ENCODE data around the gene AJM1. TPM values are rescaled to one million over a fixed set of nuclear protein-coding genes. Genes with fewer than 3 reads are reported as not detected.
A peak's percentile ranks its signal among the peaks of the same experiment; 100 is the strongest.
"Not testable (repeated sequence)": the region's sequence is repeated elsewhere in the genome, so short reads cannot be mapped to it uniquely, and the experiment has no call there.

Gene AJM1
- total RNA-seq, 1 donor from 2014 or later, result 2.7 TPM

GRCh38 chr9:136839229-136840139 lies 2.8 kb upstream of the AJM1 start:
- H3K36me3 ChIP-seq, result peaks cover 21% of the 10 kb centered on the region
- TF ChIP-seq CTCF (IDR thresholded peaks at IDR 0.05), result no peak
- H3K9me3 ChIP-seq, result no peaks in the 10 kb centered on the region
- no peak for DNase-seq
- intact Hi-C loops (cut with DNase I), result no loop called here
- H3K4me1 ChIP-seq, result peaks cover 28% of the 10 kb centered on the region
- peaks cover 14% of the 10 kb centered on the region for H3K27me3 ChIP-seq
- ATAC-seq, result no peak
- H3K27ac ChIP-seq, result no peak overlapping the region
- H3K4me3 ChIP-seq, result no peak overlapping the region

DNA sequence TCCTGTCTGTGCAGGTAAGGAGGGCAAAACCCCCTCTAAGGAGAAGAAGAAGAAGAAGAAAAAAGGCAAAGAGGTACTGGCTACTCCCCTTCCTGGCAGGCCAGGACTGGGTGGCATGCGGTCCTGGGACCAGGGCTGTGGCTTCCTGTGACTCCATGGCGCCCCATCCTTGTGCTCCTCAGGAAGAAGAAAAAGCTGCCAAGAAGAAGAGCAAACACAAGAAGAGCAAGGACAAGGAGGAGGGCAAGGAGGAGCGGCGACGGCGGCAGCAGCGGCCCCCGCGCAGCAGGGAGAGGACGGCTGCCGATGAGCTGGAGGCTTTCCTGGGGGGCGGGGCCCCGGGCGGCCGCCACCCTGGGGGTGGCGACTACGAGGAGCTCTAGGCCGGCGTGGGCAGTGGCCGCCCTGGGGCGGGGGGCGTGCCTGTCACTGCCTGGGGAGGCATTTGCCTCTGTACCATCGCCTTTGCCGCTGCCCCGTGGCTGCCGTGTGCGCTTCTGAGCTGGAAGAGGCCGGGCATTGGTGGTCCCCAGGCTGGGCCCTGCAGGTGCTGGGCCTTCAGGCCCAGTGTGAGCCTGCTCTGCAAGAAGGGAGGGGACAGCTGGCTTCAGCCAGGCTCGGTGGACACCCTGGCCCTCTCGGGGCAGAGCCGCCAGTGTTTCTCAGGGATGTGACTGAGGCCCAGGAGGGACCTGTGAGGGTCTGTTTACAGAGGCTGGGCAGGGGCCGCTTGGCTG lies 2.0 kb upstream of the AJM1 start:
- no peak overlapping the region for H3K4me3 ChIP-seq
- ATAC-seq (no peak), DNase-seq (no peak)
- intact Hi-C loops (cut with DNase I), result no loop called here
- H3K27me3 ChIP-seq, result peaks cover 18% of the 10 kb centered on the region
- H3K4me1 ChIP-seq, result peaks cover 28% of the 10 kb centered on the region
- peaks cover 21% of the 10 kb centered on the region for H3K36me3 ChIP-seq
- H3K27ac ChIP-seq, result no peak overlapping the region
- H3K9me3 ChIP-seq, result no peaks in the 10 kb centered on the region
- TF ChIP-seq CTCF (IDR thresholded peaks at IDR 0.05), result no peak

GRCh38 chr9:136840877-136841645 lies 1.2 kb upstream of the AJM1 start:
- Histone ChIP-seq H3K27me3 (peaks cover 25% of the 10 kb centered on the region), H3K27ac (no peak overlapping the region), H3K4me1 (peaks cover 28% of the 10 kb centered on the region), H3K36me3 (peaks cover 21% of the 10 kb centered on the region), H3K9me3 (no peaks in the 10 kb centered on the region), H3K4me3 (no peak overlapping the region)
- ATAC-seq (peak; percentile 4), DNase-seq (no peak)
- TF ChIP-seq CTCF (IDR thresholded peaks at IDR 0.05), result no peak
- intact Hi-C loops (cut with DNase I), result no loop called here

GRCh38 chr9:136841646-136842379 lies 465 bp upstream of the AJM1 start:
- H3K9me3 ChIP-seq; intact Hi-C loops (cut with DNase I); H3K27ac ChIP-seq; DNase-seq: not testable (repeated sequence)
- H3K36me3 ChIP-seq, result peaks cover 21% of the 10 kb centered on the region
- peaks cover 33% of the 10 kb centered on the region for H3K4me1 ChIP-seq
- ATAC-seq, result peak; percentile 0
- peaks cover 31% of the 10 kb centered on the region for H3K27me3 ChIP-seq
- peak overlapping the region; percentile 50 for H3K4me3 ChIP-seq

DNA sequence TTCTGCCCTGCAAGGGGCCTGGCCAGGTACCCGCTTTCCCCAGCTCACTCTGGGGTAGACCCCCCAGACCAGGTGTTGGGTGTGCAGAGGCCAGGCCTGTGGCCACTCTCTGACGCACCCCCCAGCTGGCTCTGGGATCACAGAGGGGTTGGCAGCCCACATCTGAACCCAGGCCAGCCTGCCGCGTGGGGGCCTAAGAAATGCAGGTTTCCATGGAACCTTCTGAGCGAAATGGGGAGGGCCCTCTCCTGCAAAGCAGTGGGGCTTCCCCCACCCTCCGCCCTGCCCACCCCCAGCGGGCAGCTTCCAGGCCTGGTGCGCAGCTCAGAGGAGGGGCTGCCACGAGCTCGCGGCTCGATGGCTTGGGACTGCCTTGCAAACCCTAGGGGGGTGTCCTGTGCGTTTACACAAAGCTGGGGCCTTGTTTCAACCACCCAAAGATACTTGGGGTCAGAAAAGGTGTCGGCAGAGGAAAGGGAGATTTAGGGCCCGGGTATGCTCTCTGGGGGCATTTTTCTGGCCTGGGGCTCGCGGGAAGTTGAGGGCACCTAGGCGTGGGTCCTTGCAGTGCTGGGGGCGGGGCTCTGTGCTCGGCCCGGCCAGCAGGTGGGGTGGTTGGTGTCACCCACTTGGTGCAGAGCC lies 1.0 kb downstream of the AJM1 start:
- peaks cover 33% of the 10 kb centered on the region for H3K4me1 ChIP-seq
- intact Hi-C loops (cut with DNase I), result not testable (repeated sequence)

More for the DNA sequence above, 1.0 kb downstream of the AJM1 start:
- H3K9me3 ChIP-seq, ATAC-seq, H3K27ac ChIP-seq, H3K4me3 ChIP-seq, DNase-seq: not testable (repeated sequence)
- Histone ChIP-seq H3K36me3 (peaks cover 20% of the 10 kb centered on the region), H3K27me3 (peaks cover 36% of the 10 kb centered on the region)
